ENCODE data around the gene IKBKE. TPM values are rescaled to one million over a fixed set of nuclear protein-coding genes. Genes with fewer than 3 reads are reported as not detected.

IKBKE gene
- total RNA-seq, 1 experiment from 2014 or later: 6.6 TPM

DNA sequence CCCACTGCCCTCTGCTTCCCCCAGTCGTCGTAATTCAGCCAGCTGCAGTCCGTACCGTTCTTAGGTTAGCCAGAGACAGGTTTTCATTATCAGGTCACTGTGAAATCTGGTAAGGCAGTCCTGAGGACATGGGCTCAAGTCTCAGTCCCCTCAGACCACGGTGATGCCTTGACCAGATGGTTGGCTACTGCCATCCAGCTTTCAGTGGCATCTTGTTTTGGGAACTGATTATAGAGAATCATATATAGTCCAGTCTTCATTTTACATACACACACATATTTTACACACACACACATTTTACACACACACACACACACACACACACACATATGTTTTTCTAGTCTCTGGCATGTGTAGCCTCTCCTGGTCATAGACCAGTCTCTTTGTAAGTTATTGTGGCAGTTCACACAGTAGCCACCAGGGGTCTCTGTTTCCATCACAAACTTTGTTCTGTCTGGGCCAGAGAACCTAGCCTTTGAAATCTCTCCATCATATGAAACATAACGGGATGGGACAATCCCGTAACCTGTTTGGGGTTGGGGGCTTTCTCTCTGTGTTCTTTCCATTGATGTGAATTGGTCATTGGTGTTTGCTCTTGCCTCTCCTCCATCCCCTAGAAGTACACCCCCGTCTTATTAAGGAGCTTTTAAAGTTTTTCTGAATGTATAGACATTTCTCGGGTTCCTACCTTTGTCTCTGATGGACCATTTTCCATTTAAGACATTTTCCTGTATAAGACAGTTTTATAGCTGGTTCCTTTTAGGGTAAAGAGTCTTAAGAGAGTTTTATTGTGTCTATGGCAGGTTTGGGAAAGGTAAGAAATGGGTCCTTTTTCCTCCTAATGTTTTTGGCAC is 8.4 kb upstream of the IKBKE start:
- H3K4me3 Mint-ChIP-seq: no peak overlapping the region
- H2AK5ac ChIP-seq (ENCODE audit: insufficient read length, low read length): no peak overlapping the region
- H3K79me2 ChIP-seq (ENCODE audit: insufficient read depth, low read length): no peaks in the 10 kb centered on the region
- 0 out of 7 replicates have a peak overlapping the region, but pooled peaks of 1 of the 3 experiments have one; percentile 38 for H3K27ac Mint-ChIP-seq
- H3K79me1 ChIP-seq (ENCODE audit: insufficient read depth, low read depth, low read length, poor library complexity, severe bottlenecking): no peaks in the 10 kb centered on the region
- H2BK120ac ChIP-seq (ENCODE audit: low read depth, low read length, poor library complexity, severe bottlenecking): no peak overlapping the region
- H3K9ac ChIP-seq (ENCODE audit: extremely low read depth, insufficient read length, low read length): no peak overlapping the region
- no peak overlapping the region for H2BK15ac ChIP-seq (ENCODE audit: low read depth, low read length)
- H3K9me3 ChIP-seq (ENCODE audit: control insufficient read depth, low read depth, low read length): no peaks in the 10 kb centered on the region
- H3K4me2 ChIP-seq (ENCODE audit: insufficient read depth, insufficient read length, low read length): no peak overlapping the region
- H4K91ac ChIP-seq (ENCODE audit: insufficient read length, low read depth, low read length): no peak overlapping the region
- H3K9me3 Mint-ChIP-seq: no peaks in the 10 kb centered on the region
- H3K4me1 ChIP-seq (ENCODE audit: insufficient read depth, low read length): no peaks in the 10 kb centered on the region
- no peaks in the 10 kb centered on the region for H3K27me3 ChIP-seq (ENCODE audit: insufficient read depth, low read length)
- H4K5ac ChIP-seq (ENCODE audit: insufficient read length, low read depth, low read length): no peak overlapping the region
- no peak overlapping the region for H3K23ac ChIP-seq (ENCODE audit: insufficient read length, low read depth, low read length)
- no peak overlapping the region for H3K56ac ChIP-seq (ENCODE audit: insufficient read length, low read depth, low read length)
- H2BK5ac ChIP-seq (ENCODE audit: insufficient read length, low read length): no peak overlapping the region
- WGBS (ENCODE audit: extremely low coverage, insufficient read length, low lambda C conversion rate): no CpG with 5 or more reads among the region's 9 CpGs
- H3K36me3 Mint-ChIP-seq (ENCODE audit: insufficient read depth in 1 of 3, low read depth in 3 of 3): peaks cover 0 to 16% (median 14%) of the 10 kb centered on the region in 3 experiments; a peak in 6 of 7 replicates
- no peaks in the 10 kb centered on the region for H4K20me1 ChIP-seq (ENCODE audit: control insufficient read depth, insufficient read depth, insufficient read length)
- no peak overlapping the region for H3K4ac ChIP-seq (ENCODE audit: low read depth, low read length)
- H3K4me1 Mint-ChIP-seq: peaks cover 7 to 8% of the 10 kb centered on the region in 2 experiments
- no peak overlapping the region for H3K27ac ChIP-seq (ENCODE audit: insufficient read length, low read depth, low read length)
- H3T11ph ChIP-seq (ENCODE audit: low read length): no peak overlapping the region
- H3K18ac ChIP-seq (ENCODE audit: insufficient read length, low read depth, low read length): no peak overlapping the region
- H3K27me3 Mint-ChIP-seq (ENCODE audit: low read depth): peaks cover 8% of the 10 kb centered on the region
- H4K8ac ChIP-seq (replicated peaks; ENCODE audit: insufficient read length, low read depth, low read length): no peak overlapping the region
- H3K23me2 ChIP-seq (ENCODE audit: insufficient read length, low read depth, low read length, poor library complexity, severe bottlenecking): no peaks in the 10 kb centered on the region
- DNase-seq: peak; percentile 61
- H3K14ac ChIP-seq (ENCODE audit: insufficient read depth, low read length): no peak overlapping the region
- H2AFZ ChIP-seq (ENCODE audit: low read length): no peak overlapping the region
- TF ChIP-seq, protein P1, sequence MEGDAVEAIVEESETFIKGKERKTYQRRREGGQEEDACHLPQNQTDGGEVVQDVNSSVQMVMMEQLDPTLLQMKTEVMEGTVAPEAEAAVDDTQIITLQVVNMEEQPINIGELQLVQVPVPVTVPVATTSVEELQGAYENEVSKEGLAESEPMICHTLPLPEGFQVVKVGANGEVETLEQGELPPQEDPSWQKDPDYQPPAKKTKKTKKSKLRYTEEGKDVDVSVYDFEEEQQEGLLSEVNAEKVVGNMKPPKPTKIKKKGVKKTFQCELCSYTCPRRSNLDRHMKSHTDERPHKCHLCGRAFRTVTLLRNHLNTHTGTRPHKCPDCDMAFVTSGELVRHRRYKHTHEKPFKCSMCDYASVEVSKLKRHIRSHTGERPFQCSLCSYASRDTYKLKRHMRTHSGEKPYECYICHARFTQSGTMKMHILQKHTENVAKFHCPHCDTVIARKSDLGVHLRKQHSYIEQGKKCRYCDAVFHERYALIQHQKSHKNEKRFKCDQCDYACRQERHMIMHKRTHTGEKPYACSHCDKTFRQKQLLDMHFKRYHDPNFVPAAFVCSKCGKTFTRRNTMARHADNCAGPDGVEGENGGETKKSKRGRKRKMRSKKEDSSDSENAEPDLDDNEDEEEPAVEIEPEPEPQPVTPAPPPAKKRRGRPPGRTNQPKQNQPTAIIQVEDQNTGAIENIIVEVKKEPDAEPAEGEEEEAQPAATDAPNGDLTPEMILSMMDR (conservative IDR thresholded peaks at IDR 0.05): peak; percentile 79
- H2BK20ac ChIP-seq (ENCODE audit: low read depth, low read length, poor library complexity, severe bottlenecking): no peak overlapping the region
- H2BK12ac ChIP-seq (ENCODE audit: insufficient read length, low read depth, low read length): no peak overlapping the region

All from H9 (cell line).